ENCODE results near the gene ADGRL3.

The ADGRL3 gene

DNA sequence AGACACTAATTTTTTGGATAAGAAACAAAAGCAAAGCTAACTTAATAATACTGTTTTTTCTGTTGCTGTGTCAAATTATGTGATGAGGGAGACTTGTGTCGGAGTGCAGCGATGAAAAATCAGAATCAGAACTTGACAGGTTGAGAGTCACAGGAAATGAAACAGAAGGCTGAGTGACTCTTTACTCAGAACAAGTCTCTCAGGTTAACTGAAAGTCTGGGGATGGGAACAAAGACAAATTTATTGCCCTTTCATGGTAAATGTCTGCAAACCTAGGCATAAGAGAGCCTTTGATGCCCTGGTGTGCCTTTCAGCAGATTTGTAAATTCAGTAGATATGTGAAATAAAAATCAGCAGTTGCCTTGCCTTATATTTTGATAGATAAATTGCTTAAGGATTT, 96.0 kb downstream of the ADGRL3 start:
- Histone ChIP-seq H3K4me3 (ENCODE audit: low read length) (peak overlapping the region; percentile 20; the same call in 1 of the 2 replicates), H3K9me3 (ENCODE audit: insufficient read depth, low read length) (0 out of 2 replicates have a peak, but pooled peaks cover 2% of the 10 kb centered on the region), H3K9ac (ENCODE audit: low read length) (0 out of 2 replicates have a peak overlapping the region, but pooled peaks have one; percentile 11), H2AFZ (ENCODE audit: low read depth, low read length) (no peak overlapping the region), H3K79me2 (ENCODE audit: low read length) (no peaks in the 10 kb centered on the region), H4K20me1 (ENCODE audit: insufficient read depth, low read length) (no peaks in the 10 kb centered on the region), H3K27me3 (ENCODE audit: low read depth, low read length) (no peaks in the 10 kb centered on the region), H3K36me3 (replicated peaks; ENCODE audit: low read depth, low read length) (peaks cover 5% of the 10 kb centered on the region), H3K4me2 (ENCODE audit: low read length) (peak overlapping the region; percentile 52), H3K4me1 (ENCODE audit: low read length) (peaks cover 34% of the 10 kb centered on the region), H3K27ac (ENCODE audit: low read length) (peak overlapping the region; percentile 49)
- no peak for TF ChIP-seq EZH2phosphoT487 (IDR thresholded peaks at IDR 0.05; ENCODE audit: low read depth)
- TF ChIP-seq, protein P1, sequence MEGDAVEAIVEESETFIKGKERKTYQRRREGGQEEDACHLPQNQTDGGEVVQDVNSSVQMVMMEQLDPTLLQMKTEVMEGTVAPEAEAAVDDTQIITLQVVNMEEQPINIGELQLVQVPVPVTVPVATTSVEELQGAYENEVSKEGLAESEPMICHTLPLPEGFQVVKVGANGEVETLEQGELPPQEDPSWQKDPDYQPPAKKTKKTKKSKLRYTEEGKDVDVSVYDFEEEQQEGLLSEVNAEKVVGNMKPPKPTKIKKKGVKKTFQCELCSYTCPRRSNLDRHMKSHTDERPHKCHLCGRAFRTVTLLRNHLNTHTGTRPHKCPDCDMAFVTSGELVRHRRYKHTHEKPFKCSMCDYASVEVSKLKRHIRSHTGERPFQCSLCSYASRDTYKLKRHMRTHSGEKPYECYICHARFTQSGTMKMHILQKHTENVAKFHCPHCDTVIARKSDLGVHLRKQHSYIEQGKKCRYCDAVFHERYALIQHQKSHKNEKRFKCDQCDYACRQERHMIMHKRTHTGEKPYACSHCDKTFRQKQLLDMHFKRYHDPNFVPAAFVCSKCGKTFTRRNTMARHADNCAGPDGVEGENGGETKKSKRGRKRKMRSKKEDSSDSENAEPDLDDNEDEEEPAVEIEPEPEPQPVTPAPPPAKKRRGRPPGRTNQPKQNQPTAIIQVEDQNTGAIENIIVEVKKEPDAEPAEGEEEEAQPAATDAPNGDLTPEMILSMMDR (IDR thresholded peaks at IDR 0.05; ENCODE audit: low read depth, low read length): no peak

DNA sequence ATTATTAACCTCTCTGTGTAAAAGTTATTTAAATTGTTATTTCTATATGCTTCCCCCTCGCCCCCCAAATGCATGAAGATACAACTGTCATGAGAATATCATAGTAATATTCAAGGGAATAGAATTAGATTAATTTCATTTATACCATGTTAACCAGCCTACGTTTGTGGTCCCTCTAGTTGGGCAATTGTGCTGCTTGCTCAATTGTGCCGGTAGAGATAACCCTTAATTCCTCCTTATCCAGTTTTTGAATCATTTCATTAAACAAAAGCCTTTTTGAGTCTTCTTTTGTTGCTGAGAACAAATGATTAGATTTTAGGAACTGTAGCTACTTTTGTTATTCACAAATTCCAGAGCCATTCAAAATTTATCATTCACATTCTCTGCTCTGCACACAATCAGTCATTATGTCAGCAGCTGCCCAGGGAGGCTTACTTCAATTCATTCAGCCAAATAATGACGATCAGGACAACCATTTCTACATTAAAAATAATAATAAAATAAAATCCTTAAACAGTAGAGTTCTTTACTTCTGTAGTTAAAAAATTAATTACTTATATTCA, 98.1 kb downstream of the ADGRL3 start:
- Histone ChIP-seq H3K27me3 (ENCODE audit: low read depth, low read length) (no peaks in the 10 kb centered on the region), H3K27ac (ENCODE audit: low read length) (no peak overlapping the region), H3K79me2 (ENCODE audit: low read length) (no peaks in the 10 kb centered on the region), H3K9me3 (ENCODE audit: insufficient read depth, low read length) (0 out of 2 replicates have a peak, but pooled peaks cover 2% of the 10 kb centered on the region), H3K36me3 (replicated peaks; ENCODE audit: low read depth, low read length) (peaks cover 5% of the 10 kb centered on the region), H3K4me3 (ENCODE audit: low read length) (no peak overlapping the region), H4K20me1 (ENCODE audit: insufficient read depth, low read length) (no peaks in the 10 kb centered on the region), H3K4me1 (ENCODE audit: low read length) (peaks cover 34% of the 10 kb centered on the region), H3K9ac (ENCODE audit: low read length) (no peak overlapping the region), H2AFZ (ENCODE audit: low read depth, low read length) (no peak overlapping the region), H3K4me2 (ENCODE audit: low read length) (no peak overlapping the region)
- TF ChIP-seq, protein P1 (IDR thresholded peaks at IDR 0.05; ENCODE audit: low read depth, low read length): no peak
- no peak for TF ChIP-seq EZH2phosphoT487 (IDR thresholded peaks at IDR 0.05; ENCODE audit: low read depth)

DNA sequence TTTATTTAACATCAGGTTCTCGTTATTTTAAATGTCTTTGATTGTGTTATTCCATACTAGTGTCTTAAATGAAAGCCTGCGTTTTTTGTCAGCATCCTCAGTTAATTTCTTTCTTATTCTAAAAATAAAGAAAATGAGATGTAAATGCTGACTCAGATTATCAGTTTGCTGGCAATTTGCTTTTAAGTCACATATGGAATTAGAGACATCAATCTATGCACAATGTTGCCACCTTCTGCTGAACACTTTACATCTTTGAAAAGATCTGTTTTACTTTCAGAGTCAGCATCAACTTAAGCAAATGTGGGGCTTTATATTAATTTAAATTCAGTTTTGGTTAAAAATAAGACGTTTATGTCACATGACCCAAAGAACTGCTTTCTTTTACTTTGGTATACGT, 99.2 kb downstream of the ADGRL3 start:
- Histone ChIP-seq H3K9ac (ENCODE audit: low read length) (no peak overlapping the region), H3K79me2 (ENCODE audit: low read length) (no peaks in the 10 kb centered on the region), H2AFZ (ENCODE audit: low read depth, low read length) (no peak overlapping the region), H3K9me3 (ENCODE audit: insufficient read depth, low read length) (0 out of 2 replicates have a peak, but pooled peaks cover 2% of the 10 kb centered on the region), H3K4me1 (ENCODE audit: low read length) (peaks cover 25% of the 10 kb centered on the region), H3K4me2 (ENCODE audit: low read length) (no peak overlapping the region), H4K20me1 (ENCODE audit: insufficient read depth, low read length) (no peaks in the 10 kb centered on the region), H3K4me3 (ENCODE audit: low read length) (no peak overlapping the region), H3K27me3 (ENCODE audit: low read depth, low read length) (no peaks in the 10 kb centered on the region), H3K36me3 (replicated peaks; ENCODE audit: low read depth, low read length) (peaks cover 5% of the 10 kb centered on the region), H3K27ac (ENCODE audit: low read length) (no peak overlapping the region)
- TF ChIP-seq, protein P1 (IDR thresholded peaks at IDR 0.05; ENCODE audit: low read depth, low read length): no peak; the same call in 1 of the 2 replicates
- no peak for TF ChIP-seq EZH2phosphoT487 (IDR thresholded peaks at IDR 0.05; ENCODE audit: low read depth)

DNA sequence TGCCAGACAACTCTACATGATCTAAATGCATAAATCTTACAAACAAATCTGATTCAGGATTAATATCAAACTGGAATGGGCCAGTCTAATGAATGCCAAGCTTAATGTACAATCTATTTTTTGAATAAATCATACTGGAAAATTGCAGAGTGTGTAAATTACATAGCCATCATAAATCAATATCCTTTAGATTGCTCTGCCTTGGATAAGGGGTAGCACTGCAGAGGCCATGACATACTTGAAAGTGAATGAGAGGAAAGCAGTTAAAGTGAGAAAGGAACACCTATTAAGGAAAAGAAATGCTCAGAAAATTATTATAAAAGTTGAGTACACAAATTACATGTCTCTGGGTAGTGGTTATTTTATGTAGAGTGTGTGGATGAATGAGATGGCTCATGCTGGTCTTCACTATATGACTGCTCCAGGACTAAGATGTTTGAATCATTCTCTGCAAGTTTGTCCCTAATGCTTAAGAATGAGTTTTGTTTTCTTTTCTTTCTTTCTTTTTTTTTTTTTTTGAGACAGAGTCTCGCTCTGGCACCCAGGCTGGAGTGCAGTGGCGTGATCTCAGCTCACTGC, 100.2 kb downstream of the ADGRL3 start:
- no peak overlapping the region for H2AFZ ChIP-seq (ENCODE audit: low read depth, low read length)
- peaks cover 17% of the 10 kb centered on the region for H3K4me1 ChIP-seq (ENCODE audit: low read length)
- no peaks in the 10 kb centered on the region for H3K27me3 ChIP-seq (ENCODE audit: low read depth, low read length)
- no peak overlapping the region for H3K9ac ChIP-seq (ENCODE audit: low read length)
- TF ChIP-seq EZH2phosphoT487 (IDR thresholded peaks at IDR 0.05; ENCODE audit: low read depth): no peak
- TF ChIP-seq, protein P1 (IDR thresholded peaks at IDR 0.05; ENCODE audit: low read depth, low read length): no peak
- H3K79me2 ChIP-seq (ENCODE audit: low read length): no peaks in the 10 kb centered on the region
- H3K4me2 ChIP-seq (ENCODE audit: low read length): no peak overlapping the region
- no peaks in the 10 kb centered on the region for H3K9me3 ChIP-seq (ENCODE audit: insufficient read depth, low read length)
- H3K4me3 ChIP-seq (ENCODE audit: low read length): no peak overlapping the region
- H3K27ac ChIP-seq (ENCODE audit: low read length): no peak overlapping the region
- no peaks in the 10 kb centered on the region for H4K20me1 ChIP-seq (ENCODE audit: insufficient read depth, low read length)
- H3K36me3 ChIP-seq (replicated peaks; ENCODE audit: low read depth, low read length): no peaks in the 10 kb centered on the region

Data from OCI-LY3 (cell line).